K562 treated with DMSO at 1 percent for 4 hours (cell line): ENCODE results near the gene DDX17. TPM values are rescaled to one million over a fixed set of nuclear protein-coding genes. Genes with fewer than 3 reads are reported as not detected.

Experiments used
- total RNA-seq: library from RNA; unstranded; fragments of 300-600 nt; gene quantifications from 2 replicates; pipeline ENCODE4 v1.2.3, GENCODE V29; 2022; ENCODE audit not compliant: insufficient read depth

DDX17 gene
- 88.7 and 121 TPM in 2 replicates for total RNA-seq

DNA sequence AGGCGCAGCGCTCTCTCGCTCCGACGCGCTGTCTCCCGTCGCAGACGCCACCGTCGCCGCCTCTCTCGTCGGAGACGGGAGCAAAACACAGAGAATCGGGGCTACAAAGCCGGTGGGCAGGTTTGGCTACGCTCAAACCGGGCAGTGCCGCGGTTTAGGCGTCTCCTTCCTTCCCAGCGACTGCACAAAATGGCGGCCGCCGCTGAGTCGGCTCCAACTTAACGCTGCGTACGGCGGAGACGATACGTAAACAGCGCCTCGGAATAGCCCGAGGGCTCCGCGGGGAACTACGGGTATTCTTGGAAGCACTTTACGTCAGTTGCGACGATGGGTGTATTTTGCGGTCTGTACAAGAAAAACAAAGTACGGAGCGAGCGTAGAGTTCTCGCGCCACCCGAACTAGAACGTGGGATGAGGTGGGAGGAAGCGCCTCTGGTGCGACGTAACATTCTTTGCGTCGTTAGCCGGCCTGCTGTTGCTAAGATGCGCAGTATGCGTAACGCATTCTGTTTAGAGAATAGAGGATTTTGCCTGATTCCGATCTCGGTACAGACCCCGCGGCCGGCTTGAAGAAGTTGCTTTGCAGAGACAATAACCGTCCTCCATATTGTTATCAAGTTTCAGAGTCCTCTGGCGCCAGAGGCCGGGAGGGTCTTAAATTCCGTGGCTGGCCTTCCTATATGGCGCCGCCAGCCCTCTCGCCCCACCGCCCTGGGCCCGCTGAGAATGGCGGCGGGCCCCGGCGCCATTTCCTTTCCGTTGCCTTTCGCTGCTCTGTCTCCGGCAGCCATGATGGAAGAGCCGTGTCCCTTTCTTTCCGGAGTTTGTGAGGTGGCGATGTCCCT is at the start of gene DDX17:
Gene DDX17 (minus strand): TSS at position 194 of the 845 bp plus-strand sequence.

DNA sequence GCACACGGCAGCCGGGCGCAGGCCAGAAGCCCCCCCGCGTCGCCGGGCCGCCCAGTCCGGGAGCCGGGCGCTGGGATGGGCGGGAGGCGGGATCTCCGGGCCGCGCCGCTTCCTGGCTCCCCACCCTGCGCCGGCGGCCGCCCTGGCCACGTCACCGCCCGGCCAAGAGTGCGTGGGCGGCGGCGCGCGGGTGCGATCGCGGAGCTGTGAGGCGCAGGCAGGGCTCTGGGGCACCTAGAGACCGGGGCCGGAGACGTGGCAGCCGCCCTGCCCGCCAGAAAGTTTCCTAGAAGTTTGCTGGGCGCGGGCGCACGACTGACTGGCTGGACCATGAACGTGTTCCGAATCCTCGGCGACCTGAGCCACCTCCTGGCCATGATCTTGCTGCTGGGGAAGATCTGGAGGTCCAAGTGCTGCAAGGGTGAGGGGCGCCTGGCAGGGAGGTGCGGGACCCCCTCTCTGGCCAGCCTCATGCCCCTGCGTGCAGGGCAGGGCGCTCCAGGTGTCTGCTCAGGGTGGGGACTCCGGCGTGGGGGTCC is 38.1 kb downstream of the DDX17 start, which contains the start of gene KDELR3:
Gene KDELR3 (plus strand): TSS at position 193 of the 539 bp plus-strand sequence. CDS start 138 bp downstream, at position 331.

DNA sequence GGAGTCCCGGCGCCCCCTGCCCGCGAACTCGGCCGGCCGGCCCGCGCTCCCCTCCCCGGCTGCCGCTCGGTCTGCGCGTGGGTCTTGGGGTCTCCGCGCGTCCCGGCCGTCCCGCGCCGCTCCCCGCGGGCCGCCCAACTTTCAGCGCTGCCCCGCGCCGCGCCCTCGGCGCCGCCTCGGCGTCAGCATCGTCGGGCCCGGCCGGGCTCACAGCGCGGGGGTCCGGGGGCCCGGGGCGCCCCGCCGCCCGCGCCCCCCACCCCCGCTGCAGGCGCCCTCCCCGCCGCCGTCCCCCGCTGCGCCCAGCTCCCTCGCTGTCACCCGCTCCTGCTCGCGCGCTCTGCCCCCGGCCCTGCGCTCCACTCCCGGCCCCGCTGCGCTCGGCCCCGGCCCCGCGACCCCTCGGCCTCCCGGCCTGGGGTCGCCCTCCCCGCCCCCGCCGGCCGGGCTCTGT is 51.0 kb downstream of the DDX17 start, which contains the start of gene KCNJ4:
Gene KCNJ4 (minus strand): TSS at position 124 of the 454 bp plus-strand sequence. CDS start 27,067 bp downstream, outside the sequence.

Other genes with a start within 250 kb of the DDX17 start
- 24.8 and 29.0 TPM in 2 replicates for gene TMEM184B, start 233.3 kb downstream of the DDX17 start, total RNA-seq
- gene CSNK1E, start 188.9 kb downstream of the DDX17 start, total RNA-seq = 53.5 and 62.2 TPM in 2 replicates
- 0.50 TPM in 1 of 2 replicates, not detected in the other for gene KCNJ4, start 51.1 kb downstream of the DDX17 start, total RNA-seq
- 19.1 and 24.7 TPM in 2 replicates for gene KDELR3, start 38.2 kb downstream of the DDX17 start, total RNA-seq
- 1.6 and 1.8 TPM in 2 replicates for gene DMC1, start 63.9 kb upstream of the DDX17 start, total RNA-seq
- 0.18 TPM in 1 of 2 replicates, not detected in the other for gene FAM227A, start 150.1 kb upstream of the DDX17 start, total RNA-seq
- 5.3 and 10.2 TPM in 2 replicates for gene CBY1, start 150.3 kb upstream of the DDX17 start, total RNA-seq
- 9.8 and 11.7 TPM in 2 replicates for gene TOMM22, start 175.6 kb upstream of the DDX17 start, total RNA-seq
- gene JOSD1, start 194.6 kb upstream of the DDX17 start, total RNA-seq = 28.2 and 31.0 TPM in 2 replicates
- gene GTPBP1, start 199.6 kb upstream of the DDX17 start, total RNA-seq = 15.0 and 27.6 TPM in 2 replicates
- gene SUN2, start 249.7 kb upstream of the DDX17 start, total RNA-seq = 58.8 and 70.5 TPM in 2 replicates